Measurements from ENCODE around the gene AURKB. TPM values are rescaled to one million over a fixed set of nuclear protein-coding genes. Genes with fewer than 3 reads are reported as not detected.

The AURKB gene
- not detected for total RNA-seq

GRCh38 chr17:8209907-8210760, at the start of gene AURKB:
AURKB (minus strand) TSS chr17:8210575; CDS start chr17:8210224, 351 bp downstream.
- H3K36me3 ChIP-seq: no peaks in the 10 kb centered on the region
- no peaks in the 10 kb centered on the region for H3K9me3 ChIP-seq
- TF ChIP-seq CTCF (IDR thresholded peaks at IDR 0.05): no peak
- TF ChIP-seq POLR2AphosphoS5 (IDR thresholded peaks at IDR 0.05; ENCODE audit: insufficient read depth in 1 of 2, low read depth in 1 of 2): peak; percentile 67 to 92
- H3K4me1 ChIP-seq: peaks cover 12% of the 10 kb centered on the region
- H3K4me3 ChIP-seq: peak within 1 kb of the TSS; percentile 57 to 60
- peak in 1 of 2 donors; percentile 93 for DNase-seq (ENCODE audit: extremely low spot score in 2 of 2)
- intact Hi-C loops (cut with DNase I): no loop called here
- H3K27ac ChIP-seq: peak within 1 kb of the TSS; percentile 90
- H3K27me3 ChIP-seq: no peaks in the 10 kb centered on the region

- intact Hi-C loops (cut with DNase I): no loop called here
Observed at GRCh38 chr17:8257801-8258200, 47.4 kb upstream of the AURKB start.

GRCh38 chr17:8256691-8257090, 46.3 kb upstream of the AURKB start:
- Histone ChIP-seq H3K9me3 (no peaks in the 10 kb centered on the region), H3K36me3 (peaks cover 0 to 47% of the 10 kb centered on the region in 2 donors)
- DNase-seq (ENCODE audit: extremely low spot score in 2 of 2): no peak

More at GRCh38 chr17:8257801-8258200, 47.4 kb upstream of the AURKB start:
- Histone ChIP-seq H3K27ac (no peak overlapping the region), H3K4me3 (no peak overlapping the region), H3K27me3 (no peaks in the 10 kb centered on the region), H3K4me1 (no peaks in the 10 kb centered on the region), H3K36me3 (peaks cover 0 to 53% of the 10 kb centered on the region in 2 donors), H3K9me3 (no peaks in the 10 kb centered on the region)
- TF ChIP-seq CTCF (IDR thresholded peaks at IDR 0.05): no peak
- TF ChIP-seq POLR2A (IDR thresholded peaks at IDR 0.05): no peak
- no peak for TF ChIP-seq POLR2AphosphoS5 (IDR thresholded peaks at IDR 0.05; ENCODE audit: insufficient read depth in 1 of 2, low read depth in 1 of 2)
- DNase-seq (ENCODE audit: extremely low spot score in 2 of 2): no peak

GRCh38 chr17:8256291-8256690, 45.9 kb upstream of the AURKB start:
- Histone ChIP-seq H3K9me3 (no peaks in the 10 kb centered on the region), H3K27me3 (no peaks in the 10 kb centered on the region), H3K4me1 (no peaks in the 10 kb centered on the region), H3K27ac (no peak overlapping the region), H3K36me3 (peaks cover 0 to 47% of the 10 kb centered on the region in 2 donors), H3K4me3 (no peak overlapping the region)
- DNase-seq (ENCODE audit: extremely low spot score in 2 of 2): no peak
- TF ChIP-seq POLR2A (IDR thresholded peaks at IDR 0.05) (no peak), CTCF (IDR thresholded peaks at IDR 0.05) (no peak), POLR2AphosphoS5 (IDR thresholded peaks at IDR 0.05; ENCODE audit: insufficient read depth in 1 of 2, low read depth in 1 of 2) (no peak)
- intact Hi-C loops (cut with DNase I): no loop called here

More at GRCh38 chr17:8256691-8257090, 46.3 kb upstream of the AURKB start:
- H3K4me3 ChIP-seq: no peak overlapping the region
- TF ChIP-seq POLR2A (IDR thresholded peaks at IDR 0.05): no peak
- H3K4me1 ChIP-seq: no peaks in the 10 kb centered on the region
- H3K27me3 ChIP-seq: no peaks in the 10 kb centered on the region
- intact Hi-C loops (cut with DNase I): no loop called here
- no peak overlapping the region for H3K27ac ChIP-seq

- no peak for DNase-seq (ENCODE audit: extremely low spot score in 2 of 2)
- peaks cover 0 to 39% of the 10 kb centered on the region in 2 donors for H3K36me3 ChIP-seq
- intact Hi-C loops (cut with DNase I): no loop called here
- H3K27ac ChIP-seq: no peak overlapping the region
- TF ChIP-seq POLR2AphosphoS5 (IDR thresholded peaks at IDR 0.05; ENCODE audit: insufficient read depth in 1 of 2, low read depth in 1 of 2) (no peak), POLR2A (IDR thresholded peaks at IDR 0.05) (no peak), CTCF (IDR thresholded peaks at IDR 0.05) (no peak)
- no peak overlapping the region for H3K4me3 ChIP-seq
- H3K27me3 ChIP-seq: no peaks in the 10 kb centered on the region
- H3K9me3 ChIP-seq: no peaks in the 10 kb centered on the region
- no peaks in the 10 kb centered on the region for H3K4me1 ChIP-seq
Observed at GRCh38 chr17:8255499-8255898, 45.1 kb upstream of the AURKB start.

Measured in vagina (tissue), 2 donors.